HCT116 (cell line): ENCODE measurements around the gene GZMA.

ENCODE experiments used
- CTCF ChIP-seq, 3 experiments: fragments of 200-600 bp in 1 of 3; sonication (generic) in 1 of 3; IDR thresholded peaks in 2 of 3; conservative IDR thresholded peaks in 1 of 3; 2 replicates each; pipeline ENCODE4 v1.5.1; 2012 to 2017; ENCODE audit warnings: low read depth in 2 of 3, low read length in 2 of 3, antibody characterized with exemption in 1 of 3, borderline replicate concordance in 1 of 3, control low read depth in 1 of 3, mild to moderate bottlenecking in 1 of 3, mixed read lengths in 1 of 3, mixed run types in 1 of 3, moderate library complexity in 1 of 3; ENCODE audit not compliant: insufficient read depth in 1 of 3
- FOSL1 ChIP-seq: IDR thresholded peaks from 2 replicates; pipeline ENCODE4 v1.6.1; 2012; ENCODE audit warnings: low read depth
- POLR2AphosphoS5 ChIP-seq: IDR thresholded peaks from 2 replicates; pipeline ENCODE4 v1.6.1; 2011; ENCODE audit warnings: mild to moderate bottlenecking, low read depth, low read length, moderate library complexity
- SIN3A ChIP-seq: IDR thresholded peaks from 2 replicates; pipeline ENCODE4 v1.6.1; 2012; ENCODE audit warnings: low read depth
- YY1 ChIP-seq: IDR thresholded peaks from 2 replicates; pipeline ENCODE4 v1.6.1; 2011; ENCODE audit warnings: low read length, low read depth, moderate library complexity, mild to moderate bottlenecking; ENCODE audit not compliant: insufficient replicate concordance; ENCODE audit errors: extremely low read depth
- TF ChIP-seq, protein P1 (sequence below): IDR thresholded peaks from 2 replicates; pipeline ENCODE4 v1.6.1; 2012; ENCODE audit warnings: low read depth

- TF ChIP-seq POLR2AphosphoS5 (no peak), CTCF (IDR thresholded peaks at IDR 0.05 in 2 of 3, conservative IDR thresholded peaks at IDR 0.05 in 1 of 3; ENCODE audit: borderline replicate concordance in 1 of 3, insufficient read depth in 1 of 3, low read depth in 2 of 3, low read length in 2 of 3) (no peak), YY1 (no peak), SIN3A (no peak), FOSL1 (no peak)
- TF ChIP-seq, protein P1, sequence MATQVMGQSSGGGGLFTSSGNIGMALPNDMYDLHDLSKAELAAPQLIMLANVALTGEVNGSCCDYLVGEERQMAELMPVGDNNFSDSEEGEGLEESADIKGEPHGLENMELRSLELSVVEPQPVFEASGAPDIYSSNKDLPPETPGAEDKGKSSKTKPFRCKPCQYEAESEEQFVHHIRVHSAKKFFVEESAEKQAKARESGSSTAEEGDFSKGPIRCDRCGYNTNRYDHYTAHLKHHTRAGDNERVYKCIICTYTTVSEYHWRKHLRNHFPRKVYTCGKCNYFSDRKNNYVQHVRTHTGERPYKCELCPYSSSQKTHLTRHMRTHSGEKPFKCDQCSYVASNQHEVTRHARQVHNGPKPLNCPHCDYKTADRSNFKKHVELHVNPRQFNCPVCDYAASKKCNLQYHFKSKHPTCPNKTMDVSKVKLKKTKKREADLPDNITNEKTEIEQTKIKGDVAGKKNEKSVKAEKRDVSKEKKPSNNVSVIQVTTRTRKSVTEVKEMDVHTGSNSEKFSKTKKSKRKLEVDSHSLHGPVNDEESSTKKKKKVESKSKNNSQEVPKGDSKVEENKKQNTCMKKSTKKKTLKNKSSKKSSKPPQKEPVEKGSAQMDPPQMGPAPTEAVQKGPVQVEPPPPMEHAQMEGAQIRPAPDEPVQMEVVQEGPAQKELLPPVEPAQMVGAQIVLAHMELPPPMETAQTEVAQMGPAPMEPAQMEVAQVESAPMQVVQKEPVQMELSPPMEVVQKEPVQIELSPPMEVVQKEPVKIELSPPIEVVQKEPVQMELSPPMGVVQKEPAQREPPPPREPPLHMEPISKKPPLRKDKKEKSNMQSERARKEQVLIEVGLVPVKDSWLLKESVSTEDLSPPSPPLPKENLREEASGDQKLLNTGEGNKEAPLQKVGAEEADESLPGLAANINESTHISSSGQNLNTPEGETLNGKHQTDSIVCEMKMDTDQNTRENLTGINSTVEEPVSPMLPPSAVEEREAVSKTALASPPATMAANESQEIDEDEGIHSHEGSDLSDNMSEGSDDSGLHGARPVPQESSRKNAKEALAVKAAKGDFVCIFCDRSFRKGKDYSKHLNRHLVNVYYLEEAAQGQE, result no peak
These were observed 5.6 kb upstream of the GZMA start for GRCh38 chr5:55096861-55097260.
